Transverse colon (tissue), 4 donors: ENCODE measurements around the gene TP53TG3.
"Not testable (repeated sequence)": the region's sequence is repeated elsewhere in the genome, so short reads cannot be mapped to it uniquely, and the experiment has no call there.

Experiments used
- POLR2A ChIP-seq: fragments of 450-650 bp; IDR thresholded peaks from one replicate; pipeline ENCODE4 v1.6.1; 2016; ENCODE audit warnings: antibody characterized with exemption, mild to moderate bottlenecking, moderate library complexity
- POLR2AphosphoS5 ChIP-seq, 3 donors: sonication (generic); formaldehyde crosslinking; IDR thresholded peaks; one replicate each; pipeline ENCODE4 v1.6.1; 2016; ENCODE audit warnings: antibody characterized with exemption in 3 of 3
- TF ChIP-seq, protein P1 (sequence below), 5 experiments: fragments of 200-600 bp in 3 of 5; fragments of 450-650 bp in 2 of 5; sonication (generic) in 3 of 5; IDR thresholded peaks; 1 replicate in 2 of 5; 2 replicates in 3 of 5; pipeline ENCODE4 v1.5.1; 2016 to 2017; ENCODE audit warnings: antibody characterized with exemption in 5 of 5, inconsistent platforms in 3 of 5, mild to moderate bottlenecking in 2 of 5, moderate library complexity in 1 of 5

DNA sequence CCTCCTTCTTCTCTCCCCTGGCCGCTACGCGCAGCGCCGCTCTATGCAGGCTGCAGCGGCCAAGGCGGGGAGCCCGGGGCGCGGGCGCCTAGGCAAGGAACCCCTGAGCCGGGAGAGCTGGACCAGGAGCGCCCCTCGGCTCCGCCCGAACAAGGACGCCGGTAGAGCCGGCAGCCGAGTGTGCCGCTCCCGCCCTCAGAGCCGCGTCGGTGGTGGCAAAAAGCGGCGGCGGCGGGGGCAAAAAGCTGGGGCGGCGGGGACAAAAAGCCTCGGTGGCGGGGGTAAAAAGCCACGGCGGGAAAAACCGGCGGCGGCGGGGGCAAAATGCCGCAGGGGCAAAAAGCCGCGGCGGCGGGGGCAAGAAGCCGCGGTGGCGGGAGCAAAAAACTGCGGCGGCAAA is 25.1 kb downstream of the TP53TG3 start:
- TF ChIP-seq POLR2A; POLR2AphosphoS5 (IDR thresholded peaks at IDR 0.05): not testable (repeated sequence)
- TF ChIP-seq, protein P1, sequence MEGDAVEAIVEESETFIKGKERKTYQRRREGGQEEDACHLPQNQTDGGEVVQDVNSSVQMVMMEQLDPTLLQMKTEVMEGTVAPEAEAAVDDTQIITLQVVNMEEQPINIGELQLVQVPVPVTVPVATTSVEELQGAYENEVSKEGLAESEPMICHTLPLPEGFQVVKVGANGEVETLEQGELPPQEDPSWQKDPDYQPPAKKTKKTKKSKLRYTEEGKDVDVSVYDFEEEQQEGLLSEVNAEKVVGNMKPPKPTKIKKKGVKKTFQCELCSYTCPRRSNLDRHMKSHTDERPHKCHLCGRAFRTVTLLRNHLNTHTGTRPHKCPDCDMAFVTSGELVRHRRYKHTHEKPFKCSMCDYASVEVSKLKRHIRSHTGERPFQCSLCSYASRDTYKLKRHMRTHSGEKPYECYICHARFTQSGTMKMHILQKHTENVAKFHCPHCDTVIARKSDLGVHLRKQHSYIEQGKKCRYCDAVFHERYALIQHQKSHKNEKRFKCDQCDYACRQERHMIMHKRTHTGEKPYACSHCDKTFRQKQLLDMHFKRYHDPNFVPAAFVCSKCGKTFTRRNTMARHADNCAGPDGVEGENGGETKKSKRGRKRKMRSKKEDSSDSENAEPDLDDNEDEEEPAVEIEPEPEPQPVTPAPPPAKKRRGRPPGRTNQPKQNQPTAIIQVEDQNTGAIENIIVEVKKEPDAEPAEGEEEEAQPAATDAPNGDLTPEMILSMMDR (IDR thresholded peaks at IDR 0.05), result not testable (repeated sequence)
